HG03064 (cell line): Measurements from ENCODE around the gene NTN3.

Experiments used
- ATAC-seq: cut with Tn5 transposase; IDR thresholded peaks from one replicate; pipeline ENCODE4 v1.9.1; 2021; ENCODE audit warnings: low read depth; ENCODE audit not compliant: unreplicated experiment

NTN3 gene

GRCh38 chr16:2511996-2512734, 41.1 kb downstream of the NTN3 start:
- ATAC-seq: no peak

GRCh38 chr16:2512735-2513404, 41.8 kb downstream of the NTN3 start:
- no peak for ATAC-seq

- peak; percentile 57 for ATAC-seq
These were observed 42.6 kb downstream of the NTN3 start, which contains the start of gene ATP6V0C for GRCh38 chr16:2513405-2514332. Gene ATP6V0C (plus strand): TSS chr16:2513952. CDS start chr16:2514104, 152 bp downstream.

- ATAC-seq: no peak
These were observed 43.5 kb downstream of the NTN3 start for GRCh38 chr16:2514333-2515179.

- no peak for ATAC-seq
These were observed 44.2 kb downstream of the NTN3 start for GRCh38 chr16:2515180-2515851.

- no peak for ATAC-seq
These were observed 45.5 kb downstream of the NTN3 start for GRCh38 chr16:2516391-2517240.

GRCh38 chr16:2517954-2518605, 47.0 kb downstream of the NTN3 start:
- no peak for ATAC-seq

- ATAC-seq: no peak
These were observed 48.0 kb downstream of the NTN3 start for GRCh38 chr16:2518823-2519710.

GRCh38 chr16:2519711-2520080, 48.6 kb downstream of the NTN3 start:
- no peak for ATAC-seq

GRCh38 chr16:2520097-2520783, 49.1 kb downstream of the NTN3 start, which contains the start of gene AMDHD2:
Gene AMDHD2 (plus strand): TSS chr16:2520371. CDS start chr16:2520459, 88 bp downstream.
- no peak for ATAC-seq

GRCh38 chr16:2520784-2521531, 49.9 kb downstream of the NTN3 start:
- no peak for ATAC-seq
